Measurements from ENCODE around the gene DNAJB14.

DNA sequence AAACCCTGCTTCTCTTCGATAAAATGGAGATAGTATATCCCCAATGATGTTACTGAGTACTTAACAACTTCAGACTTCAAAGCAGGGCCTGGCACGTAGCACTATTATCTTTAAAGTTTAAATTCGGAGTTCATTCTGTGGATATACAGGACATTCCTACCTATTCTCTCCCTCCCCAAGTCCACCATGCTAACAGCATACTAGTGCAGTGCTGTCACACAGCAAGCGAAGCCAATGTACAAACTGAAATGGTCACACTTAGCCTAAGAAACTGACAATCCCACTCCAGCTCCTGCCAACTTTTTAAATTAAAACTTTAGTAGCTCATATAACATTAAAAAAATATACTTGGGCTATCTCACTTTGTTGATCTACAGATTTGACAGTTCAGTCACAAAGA is 1.2 kb upstream of the DNAJB14 start:
- TF ChIP-seq, protein P1, sequence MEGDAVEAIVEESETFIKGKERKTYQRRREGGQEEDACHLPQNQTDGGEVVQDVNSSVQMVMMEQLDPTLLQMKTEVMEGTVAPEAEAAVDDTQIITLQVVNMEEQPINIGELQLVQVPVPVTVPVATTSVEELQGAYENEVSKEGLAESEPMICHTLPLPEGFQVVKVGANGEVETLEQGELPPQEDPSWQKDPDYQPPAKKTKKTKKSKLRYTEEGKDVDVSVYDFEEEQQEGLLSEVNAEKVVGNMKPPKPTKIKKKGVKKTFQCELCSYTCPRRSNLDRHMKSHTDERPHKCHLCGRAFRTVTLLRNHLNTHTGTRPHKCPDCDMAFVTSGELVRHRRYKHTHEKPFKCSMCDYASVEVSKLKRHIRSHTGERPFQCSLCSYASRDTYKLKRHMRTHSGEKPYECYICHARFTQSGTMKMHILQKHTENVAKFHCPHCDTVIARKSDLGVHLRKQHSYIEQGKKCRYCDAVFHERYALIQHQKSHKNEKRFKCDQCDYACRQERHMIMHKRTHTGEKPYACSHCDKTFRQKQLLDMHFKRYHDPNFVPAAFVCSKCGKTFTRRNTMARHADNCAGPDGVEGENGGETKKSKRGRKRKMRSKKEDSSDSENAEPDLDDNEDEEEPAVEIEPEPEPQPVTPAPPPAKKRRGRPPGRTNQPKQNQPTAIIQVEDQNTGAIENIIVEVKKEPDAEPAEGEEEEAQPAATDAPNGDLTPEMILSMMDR (IDR thresholded peaks at IDR 0.05) = no peak
- TF ChIP-seq POLR2AphosphoS5 (IDR thresholded peaks at IDR 0.05) = no peak

All from esophagus muscularis mucosa (tissue), 3 donors.